ENCODE data around the gene TSPAN31. TPM values are rescaled to one million over a fixed set of nuclear protein-coding genes. Genes with fewer than 3 reads are reported as not detected.

TSPAN31 gene
- total and polyA plus RNA-seq, 3 donors from 2014 or later, result 25.4 to 33.0 (median 30.8) TPM

DNA sequence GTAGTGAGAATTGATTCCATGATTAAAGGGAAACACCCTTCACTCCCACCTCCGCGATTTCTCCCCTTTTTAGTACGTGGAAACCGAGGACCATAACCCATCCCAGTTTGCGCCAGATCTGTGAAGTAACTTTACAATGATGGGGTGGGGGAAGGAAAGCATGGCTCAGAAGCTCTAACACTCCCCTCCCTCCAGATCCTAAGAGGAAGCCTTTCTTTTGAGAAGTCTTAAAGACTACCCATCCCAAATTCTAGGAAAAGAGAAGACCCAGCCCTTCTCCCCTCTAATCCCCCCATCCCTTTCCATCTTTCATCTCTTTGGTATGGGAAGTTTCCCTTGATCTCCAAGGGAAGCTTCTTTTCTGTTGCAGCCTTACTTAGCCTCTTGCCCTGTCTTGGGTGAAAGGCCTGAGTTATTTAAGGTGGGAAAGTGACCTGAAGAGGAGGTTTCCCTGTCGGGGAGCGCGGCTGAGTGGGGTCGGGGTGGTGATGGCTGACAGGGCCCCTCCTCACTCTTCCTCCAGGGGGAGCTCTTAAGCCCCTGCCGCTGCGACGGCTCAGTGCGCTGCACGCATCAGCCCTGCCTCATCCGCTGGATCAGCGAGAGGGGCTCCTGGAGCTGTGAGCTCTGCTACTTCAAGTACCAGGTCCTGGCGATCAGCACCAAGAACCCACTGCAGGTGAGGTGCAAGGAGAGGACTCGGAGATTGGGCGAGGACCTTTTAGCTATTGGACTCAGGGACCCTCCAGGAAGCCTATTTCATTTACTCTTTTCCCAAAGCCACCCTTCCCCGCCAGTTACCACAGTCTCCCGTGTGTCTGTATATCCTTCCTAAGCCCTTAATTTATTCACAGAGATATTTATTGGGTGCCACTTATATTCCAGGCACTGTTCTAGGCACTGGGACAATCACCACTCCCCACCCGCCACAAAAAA is 11.8 kb downstream of the TSPAN31 start:
- peaks cover 19% of the 10 kb centered on the region for H3K4me1 ChIP-seq
- DNase-seq, result peak; percentile 57
- intact Hi-C loops (cut with DNase I; ENCODE audit: low total_unique reads), result no loop called here
- H3K4me3 ChIP-seq, result peak overlapping the region in 1 of 2 donors; percentile 70
- no peaks in the 10 kb centered on the region for H3K36me3 ChIP-seq (ENCODE audit: low read depth, missing control alignments)
- H3K27ac ChIP-seq, result no peak overlapping the region
- no peaks in the 10 kb centered on the region for H3K27me3 ChIP-seq
- H3K9me3 ChIP-seq, result no peaks in the 10 kb centered on the region
- TF ChIP-seq POLR2A (IDR thresholded peaks at IDR 0.05), result no peak
- TF ChIP-seq, protein P1, sequence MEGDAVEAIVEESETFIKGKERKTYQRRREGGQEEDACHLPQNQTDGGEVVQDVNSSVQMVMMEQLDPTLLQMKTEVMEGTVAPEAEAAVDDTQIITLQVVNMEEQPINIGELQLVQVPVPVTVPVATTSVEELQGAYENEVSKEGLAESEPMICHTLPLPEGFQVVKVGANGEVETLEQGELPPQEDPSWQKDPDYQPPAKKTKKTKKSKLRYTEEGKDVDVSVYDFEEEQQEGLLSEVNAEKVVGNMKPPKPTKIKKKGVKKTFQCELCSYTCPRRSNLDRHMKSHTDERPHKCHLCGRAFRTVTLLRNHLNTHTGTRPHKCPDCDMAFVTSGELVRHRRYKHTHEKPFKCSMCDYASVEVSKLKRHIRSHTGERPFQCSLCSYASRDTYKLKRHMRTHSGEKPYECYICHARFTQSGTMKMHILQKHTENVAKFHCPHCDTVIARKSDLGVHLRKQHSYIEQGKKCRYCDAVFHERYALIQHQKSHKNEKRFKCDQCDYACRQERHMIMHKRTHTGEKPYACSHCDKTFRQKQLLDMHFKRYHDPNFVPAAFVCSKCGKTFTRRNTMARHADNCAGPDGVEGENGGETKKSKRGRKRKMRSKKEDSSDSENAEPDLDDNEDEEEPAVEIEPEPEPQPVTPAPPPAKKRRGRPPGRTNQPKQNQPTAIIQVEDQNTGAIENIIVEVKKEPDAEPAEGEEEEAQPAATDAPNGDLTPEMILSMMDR (IDR thresholded peaks at IDR 0.05), result peak in 2 of 3 experiments; percentile 16 to 45
- 48 to 68% methylated on average over 19 to 22 of the region's 22 CpGs for WGBS, 2 donors

DNA sequence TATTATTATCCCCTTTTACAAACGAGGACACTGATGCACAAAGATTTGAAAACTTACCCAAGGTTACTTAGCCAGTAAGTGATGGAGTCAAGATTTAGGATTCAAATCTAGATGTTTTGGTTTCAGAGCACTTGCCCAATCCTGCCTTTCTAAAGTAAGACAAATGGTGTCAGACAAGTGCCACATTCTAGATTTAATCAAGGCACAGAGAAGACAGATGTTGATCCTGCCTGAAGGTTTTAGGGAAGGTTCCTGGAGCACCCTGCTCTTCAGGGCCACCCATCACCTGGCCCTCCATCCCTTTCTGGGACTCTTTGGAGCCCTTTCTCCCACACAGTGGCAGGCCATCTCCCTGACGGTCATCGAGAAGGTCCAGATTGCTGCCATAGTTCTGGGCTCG is 12.9 kb downstream of the TSPAN31 start:
- TF ChIP-seq, protein P1 (IDR thresholded peaks at IDR 0.05), result no peak
- TF ChIP-seq POLR2A (IDR thresholded peaks at IDR 0.05), result no peak
- no peak for DNase-seq
- 83 to 87% methylated on average over 4 of the region's 4 CpGs for WGBS, 2 donors
- Histone ChIP-seq H3K4me1 (peaks cover 17% of the 10 kb centered on the region), H3K4me3 (no peak overlapping the region), H3K27ac (no peak overlapping the region), H3K36me3 (ENCODE audit: low read depth, missing control alignments) (no peaks in the 10 kb centered on the region), H3K27me3 (no peaks in the 10 kb centered on the region), H3K9me3 (no peaks in the 10 kb centered on the region)
- intact Hi-C loops (cut with DNase I; ENCODE audit: low total_unique reads), result no loop called here

GRCh38 chr12:57758552-57759359 is 13.9 kb downstream of the TSPAN31 start:
- no peak for DNase-seq
- TF ChIP-seq POLR2A (IDR thresholded peaks at IDR 0.05), result no peak
- TF ChIP-seq, protein P1 (IDR thresholded peaks at IDR 0.05), result no peak
- Histone ChIP-seq H3K27me3 (no peaks in the 10 kb centered on the region), H3K4me1 (peaks cover 14% of the 10 kb centered on the region), H3K27ac (no peak overlapping the region), H3K9me3 (no peaks in the 10 kb centered on the region), H3K36me3 (ENCODE audit: low read depth, missing control alignments) (no peaks in the 10 kb centered on the region), H3K4me3 (no peak overlapping the region)
- intact Hi-C loops (cut with DNase I; ENCODE audit: low total_unique reads), result no loop called here
- 94 to 96% methylated on average over 9 to 25 of the region's 25 CpGs for WGBS, 2 donors

GRCh38 chr12:57759360-57759980 is 14.6 kb downstream of the TSPAN31 start:
- peaks cover 10% of the 10 kb centered on the region for H3K4me1 ChIP-seq
- H3K27ac ChIP-seq, result no peak overlapping the region
- H3K27me3 ChIP-seq, result no peaks in the 10 kb centered on the region
- no peaks in the 10 kb centered on the region for H3K36me3 ChIP-seq (ENCODE audit: low read depth, missing control alignments)
- WGBS, 2 donors, result 51 to 66% methylated on average over 3 of the region's 3 CpGs
- H3K9me3 ChIP-seq, result no peaks in the 10 kb centered on the region
- intact Hi-C loops (cut with DNase I; ENCODE audit: low total_unique reads), result no loop called here
- TF ChIP-seq POLR2A (IDR thresholded peaks at IDR 0.05), result no peak
- TF ChIP-seq, protein P1 (IDR thresholded peaks at IDR 0.05), result peak in 2 of 3 experiments; percentile 8 to 31
- H3K4me3 ChIP-seq, result no peak overlapping the region
- no peak for DNase-seq
